Caco-2 (cell line): ENCODE measurements around the gene AP5S1. TPM values are rescaled to one million over a fixed set of nuclear protein-coding genes. Genes with fewer than 3 reads are reported as not detected.

ENCODE experiments used
- BruUV-seq: library from RNA; stranded (reverse); fragments of 400-500 nt; replicated peaks from 2 replicates; lab custom pipeline; 2021; lab: Mats Ljungman, UMichigan
- CTCF ChIA-PET: fragments of 300-600 bp; sonication (Branson Sonifier 250); formaldehyde crosslinking; loops from one replicate; lab custom pipeline; 2022; ENCODE audit warnings: antibody characterized with exemption; lab: Charles Lee
- POLR2A ChIA-PET: fragments of 300-600 bp; sonication (Branson Sonifier 250); formaldehyde crosslinking; loops from one replicate; lab custom pipeline; 2022; ENCODE audit warnings: antibody characterized with exemption; lab: Charles Lee
- DNase-seq, 2 experiments: peaks; one replicate each; pipeline versions ENCODE4 v3.0.0 to v3.0.0-alpha.2; 2020 to 2022
- H3K27me3 ChIP-seq: replicated peaks from 2 replicates; pipeline ENCODE4 v1.6.0; 2011; ENCODE audit warnings: low read length; ENCODE audit not compliant: control insufficient read depth, insufficient read depth
- H3K36me3 ChIP-seq: 2 replicates; pipeline ENCODE4 v1.5.1; 2011; ENCODE audit warnings: low read length; ENCODE audit not compliant: control insufficient read depth, insufficient read depth
- H3K4me1 ChIP-seq: fragments of 250-450 bp; sonication (Bioruptor Pico); 2 replicates; pipeline ENCODE4 v1.5.1; 2020; ENCODE audit warnings: mild to moderate bottlenecking
- H3K4me3 ChIP-seq: 2 replicates; pipeline ENCODE4 v1.5.1; 2011; ENCODE audit warnings: low read depth, mild to moderate bottlenecking, control low read depth, low read length
- H3K9me3 ChIP-seq: fragments of 250-450 bp; sonication (Bioruptor Pico); 2 replicates; pipeline ENCODE4 v1.5.1; 2020; ENCODE audit warnings: mild to moderate bottlenecking, moderate library complexity
- H3K27ac Mint-ChIP-seq: one replicate; pipeline ENCODE4 v1.8.0; 2022; ENCODE audit warnings: mixed read lengths; ENCODE audit not compliant: unreplicated experiment
- H3K27me3 Mint-ChIP-seq: one replicate; pipeline ENCODE4 v1.8.0; 2022; ENCODE audit warnings: mixed read lengths; ENCODE audit not compliant: insufficient read depth, unreplicated experiment
- H3K36me3 Mint-ChIP-seq: one replicate; pipeline ENCODE4 v1.8.0; 2022; ENCODE audit warnings: mild to moderate bottlenecking, mixed read lengths; ENCODE audit not compliant: insufficient read depth, unreplicated experiment
- H3K4me1 Mint-ChIP-seq: one replicate; pipeline ENCODE4 v1.8.0; 2022; ENCODE audit warnings: low read depth, mixed read lengths; ENCODE audit not compliant: unreplicated experiment
- H3K4me3 Mint-ChIP-seq: one replicate; pipeline ENCODE4 v1.8.0; 2022; ENCODE audit warnings: mild to moderate bottlenecking, moderate library complexity, mixed read lengths; ENCODE audit not compliant: unreplicated experiment
- H3K9me3 Mint-ChIP-seq: one replicate; pipeline ENCODE4 v1.8.0; 2022; ENCODE audit warnings: mixed read lengths; ENCODE audit not compliant: unreplicated experiment
- CTCF ChIP-seq, 2 experiments: fragments of 200-600 bp in 1 of 2; IDR thresholded peaks; 1 replicate in 1 of 2; 2 replicates in 1 of 2; pipeline versions ENCODE4 v1.5.1 to v1.8.0; 2011 to 2022; ENCODE audit warnings: antibody characterized with exemption in 1 of 2, control low read depth in 1 of 2, inconsistent platforms in 1 of 2, low read depth in 1 of 2, low read length in 1 of 2, mild to moderate bottlenecking in 1 of 2, moderate library complexity in 1 of 2; ENCODE audit not compliant: insufficient read depth in 1 of 2, severe bottlenecking in 1 of 2, unreplicated experiment in 1 of 2
- intact Hi-C: fragments of 100-400 bp; cut with micrococcal nuclease; formaldehyde crosslinking; loops from one replicate; pipeline ENCODE4 v1.10.0; 2022; ENCODE audit not compliant: unreplicated experiment
- total RNA-seq: library from RNA; stranded (reverse); gene quantifications from 2 replicates; pipeline ENCODE4 v1.2.3, GENCODE V29; 2022

AP5S1 gene
- total RNA-seq, 1 experiment from 2014 or later = 17.3 TPM

- no peak for DNase-seq
- Histone ChIP-seq H3K9me3 (no peaks in the 10 kb centered on the region), H3K4me1 (peaks cover 18% of the 10 kb centered on the region), H3K4me3 (no peak overlapping the region), H3K27me3 (no peaks in the 10 kb centered on the region), H3K36me3 (no peaks in the 10 kb centered on the region)
- CTCF ChIA-PET = interaction anchor here (0.7 kb wide), 1 partner anchor 27 kb away, joined by 3 read pairs; the partner anchor contains the start of gene CENPB
- Mint-ChIP-seq H3K27me3 (no peaks in the 10 kb centered on the region), H3K27ac (no peak overlapping the region), H3K4me1 (no peaks in the 10 kb centered on the region), H3K9me3 (no peaks in the 10 kb centered on the region), H3K36me3 (peaks cover 19% of the 10 kb centered on the region), H3K4me3 (no peak overlapping the region)
- intact Hi-C loops = no loop called here
- TF ChIP-seq CTCF (IDR thresholded peaks at IDR 0.05; ENCODE audit: insufficient read depth in 1 of 2, low read depth in 1 of 2, low read length in 1 of 2, severe bottlenecking in 1 of 2, unreplicated experiment in 1 of 2) = no peak
- POLR2A ChIA-PET = no interaction called here
- no TSS peak for BruUV-seq
Observed at GRCh38 chr20:3813848-3814581, 6.3 kb upstream of the AP5S1 start.

- Histone ChIP-seq H3K4me3 (no peak overlapping the region), H3K27me3 (no peaks in the 10 kb centered on the region), H3K36me3 (no peaks in the 10 kb centered on the region), H3K4me1 (peaks cover 24% of the 10 kb centered on the region), H3K9me3 (no peaks in the 10 kb centered on the region)
- Mint-ChIP-seq H3K4me1 (no peaks in the 10 kb centered on the region), H3K27ac (no peak overlapping the region), H3K4me3 (no peak overlapping the region), H3K27me3 (no peaks in the 10 kb centered on the region), H3K36me3 (peaks cover 19% of the 10 kb centered on the region), H3K9me3 (no peaks in the 10 kb centered on the region)
- no TSS peak for BruUV-seq
- POLR2A ChIA-PET = no interaction called here
- intact Hi-C loops = no loop called here
- CTCF ChIA-PET = no interaction called here
- no peak for TF ChIP-seq CTCF (IDR thresholded peaks at IDR 0.05; ENCODE audit: insufficient read depth in 1 of 2, low read depth in 1 of 2, low read length in 1 of 2, severe bottlenecking in 1 of 2, unreplicated experiment in 1 of 2)
- no peak for DNase-seq
Observed at GRCh38 chr20:3814928-3815495, 5.3 kb upstream of the AP5S1 start.

- TF ChIP-seq CTCF (IDR thresholded peaks at IDR 0.05; ENCODE audit: insufficient read depth in 1 of 2, low read depth in 1 of 2, low read length in 1 of 2, severe bottlenecking in 1 of 2, unreplicated experiment in 1 of 2) = no peak
- Mint-ChIP-seq H3K27me3 (no peaks in the 10 kb centered on the region), H3K9me3 (no peaks in the 10 kb centered on the region), H3K4me3 (no peak overlapping the region), H3K36me3 (peaks cover 26% of the 10 kb centered on the region), H3K27ac (no peak overlapping the region), H3K4me1 (no peaks in the 10 kb centered on the region)
- ChIA-PET POLR2A (no interaction called here), CTCF (no interaction called here)
- intact Hi-C loops = no loop called here
- BruUV-seq = no TSS peak
- H3K9me3 ChIP-seq = no peaks in the 10 kb centered on the region
- no peaks in the 10 kb centered on the region for H3K27me3 ChIP-seq
- no peaks in the 10 kb centered on the region for H3K36me3 ChIP-seq
- no peak overlapping the region for H3K4me3 ChIP-seq
- DNase-seq = no peak
- peaks cover 24% of the 10 kb centered on the region for H3K4me1 ChIP-seq
Observed at GRCh38 chr20:3815703-3816315, 4.5 kb upstream of the AP5S1 start.
